ENCODE measurements around the gene BPIFB6.

GRCh38 chr20:33004141-33004751 is 27.2 kb upstream of the BPIFB6 start, which contains the start of gene SUN5:
- TF ChIP-seq CTCF (conservative IDR thresholded peaks at IDR 0.05; ENCODE audit: low read depth, low read length) (no peak), EZH2 (IDR thresholded peaks at IDR 0.05; ENCODE audit: low read length, unreplicated experiment) (no peak)

Data from PC-3 (cell line).